Ammon's horn (tissue), 1 donor: ENCODE measurements around the gene PLEKHH2.
"Not testable (repeated sequence)": the region's sequence is repeated elsewhere in the genome, so short reads cannot be mapped to it uniquely, and the experiment has no call there.

Experiments
- DNase-seq: peaks from one replicate; pipeline ENCODE4 v3.0.0-alpha.2; 2016; ENCODE audit warnings: low spot score

Gene PLEKHH2

GRCh38 chr2:43636621-43637020, 439 bp upstream of the PLEKHH2 start:
- no peak for DNase-seq

DNA sequence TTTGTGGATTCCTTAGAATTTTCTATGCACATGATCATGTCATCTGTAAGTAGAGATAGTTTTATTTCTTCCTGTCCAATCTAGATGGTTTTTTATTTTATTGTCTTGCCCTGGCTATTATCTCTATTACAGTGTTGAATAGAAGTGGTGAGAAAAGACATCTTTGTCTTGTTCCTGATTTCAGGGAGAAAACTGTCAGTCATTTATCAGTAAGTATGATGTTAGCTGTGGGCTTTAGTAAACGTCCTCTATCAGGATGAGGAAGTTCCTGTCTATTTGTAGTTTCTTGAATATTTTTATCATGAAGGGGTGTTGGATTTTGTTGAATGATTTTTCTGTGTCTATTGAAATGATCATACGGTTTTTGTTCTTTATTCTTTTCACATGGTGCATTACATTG, 5.3 kb downstream of the PLEKHH2 start:
- no peak for DNase-seq

- no peak for DNase-seq
These were observed 6.6 kb downstream of the PLEKHH2 start for GRCh38 chr2:43643680-43644079.

GRCh38 chr2:43648994-43649701, 12.1 kb downstream of the PLEKHH2 start:
- DNase-seq, result no peak

- no peak for DNase-seq
These were observed 16.4 kb downstream of the PLEKHH2 start for GRCh38 chr2:43653506-43653905.

DNA sequence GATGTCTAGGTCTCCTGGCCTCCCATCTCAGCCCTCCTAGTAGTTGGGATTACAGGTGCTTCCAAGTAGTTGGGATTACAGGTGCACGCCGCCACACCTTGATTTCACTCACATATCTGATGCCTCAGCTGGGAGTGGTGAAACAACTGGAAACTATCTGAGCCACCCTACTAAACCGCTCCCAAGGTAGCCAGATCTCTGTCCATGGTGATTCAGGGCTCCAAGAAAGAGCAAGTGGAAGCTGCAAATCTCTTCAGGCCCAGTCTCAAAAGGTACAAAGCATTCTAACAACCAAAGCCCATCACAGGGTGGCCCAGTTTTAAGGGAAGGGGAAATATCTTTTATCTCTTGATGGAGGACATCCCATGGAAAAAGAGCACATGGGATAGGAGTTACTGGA, 20.2 kb downstream of the PLEKHH2 start:
- no peak for DNase-seq

- no peak for DNase-seq
These were observed 38.7 kb downstream of the PLEKHH2 start for GRCh38 chr2:43675646-43676321.

DNA sequence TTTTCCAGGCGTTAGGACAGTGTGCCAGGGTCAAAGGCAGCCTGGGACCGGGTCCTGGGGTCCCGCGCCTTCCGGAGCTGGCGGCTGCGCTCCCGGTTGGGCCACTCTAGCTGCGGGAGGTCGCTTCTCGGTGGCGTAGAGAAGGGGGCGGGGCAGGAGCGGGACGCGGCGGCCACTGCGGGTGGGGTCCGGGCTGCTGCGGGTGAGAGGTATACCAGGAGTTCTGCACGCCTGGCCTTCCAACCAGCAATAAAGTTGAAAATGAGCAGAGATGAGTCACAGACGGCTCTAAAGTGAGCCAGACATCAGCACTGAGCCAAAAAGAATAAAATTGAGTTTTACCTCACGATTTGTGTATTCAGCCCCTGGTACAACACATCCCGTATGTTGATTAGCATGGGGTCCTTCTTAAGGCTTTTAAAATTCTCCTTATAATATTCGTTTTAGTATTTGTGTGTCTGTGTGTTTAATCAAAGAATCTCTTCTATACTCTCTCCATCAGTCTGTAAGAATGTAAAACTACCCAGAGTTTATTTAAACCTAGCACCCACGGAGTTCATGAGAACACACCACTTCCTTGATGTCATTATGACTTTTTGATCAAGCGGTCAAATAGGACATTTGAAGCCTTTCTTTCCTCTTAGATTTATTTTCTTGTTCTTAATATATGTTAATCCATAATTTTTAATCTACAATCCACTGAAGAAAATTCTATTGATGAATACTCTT, 39.4 kb downstream of the PLEKHH2 start, which contains the start of gene C1GALT1C1L:
Gene C1GALT1C1L, minus strand, starts transcription at position 108 of the 729 bp plus-strand sequence. Its CDS starts 107 bp downstream, at position 1.
- peak; percentile 24 for DNase-seq

- not testable (repeated sequence) for DNase-seq
These were observed 40.7 kb downstream of the PLEKHH2 start for GRCh38 chr2:43677783-43678182.

DNA sequence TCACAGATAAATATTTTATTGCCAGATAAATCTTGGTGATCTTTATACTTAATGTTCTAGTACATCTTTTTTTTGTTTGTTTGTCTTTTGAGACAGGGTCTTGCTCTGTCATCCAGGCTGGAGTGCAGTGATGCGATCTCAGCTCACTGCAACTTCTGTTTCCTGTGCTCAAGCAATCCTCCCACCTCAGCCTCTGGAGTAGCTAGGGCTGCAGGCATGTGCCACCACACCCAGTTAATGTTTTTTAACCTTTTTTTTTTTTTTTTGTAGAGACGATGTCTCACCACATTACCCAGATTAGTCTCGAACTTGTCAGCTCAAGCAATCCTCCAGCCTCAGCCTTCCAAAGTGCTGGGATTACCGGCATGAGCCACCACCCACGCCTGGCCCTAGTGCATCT, 48.3 kb downstream of the PLEKHH2 start:
- no peak for DNase-seq

- no peak for DNase-seq
These were observed 52.9 kb downstream of the PLEKHH2 start for GRCh38 chr2:43689999-43690398.

- no peak for DNase-seq
These were observed 55.5 kb downstream of the PLEKHH2 start for GRCh38 chr2:43692428-43692994.

DNA sequence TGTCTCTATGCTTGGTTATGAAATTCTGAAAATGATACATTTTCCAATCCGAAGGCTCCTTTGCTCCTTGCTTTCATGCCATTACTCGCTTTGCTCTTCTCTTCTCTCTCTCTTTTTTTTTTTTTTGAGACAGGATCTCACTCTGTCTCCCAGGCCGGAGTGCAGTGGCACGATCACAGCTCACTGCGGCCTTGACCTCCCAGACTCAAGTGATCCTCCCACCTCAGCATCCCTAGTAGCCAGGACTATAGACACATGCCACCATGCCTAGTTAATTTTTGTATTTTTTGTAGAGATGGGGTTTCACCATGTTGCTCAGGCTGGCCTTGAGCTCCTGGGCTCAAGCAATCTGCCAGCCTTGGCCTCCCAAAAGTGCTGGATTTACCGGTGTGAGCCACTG, 61.1 kb downstream of the PLEKHH2 start:
- DNase-seq, result not testable (repeated sequence)

DNA sequence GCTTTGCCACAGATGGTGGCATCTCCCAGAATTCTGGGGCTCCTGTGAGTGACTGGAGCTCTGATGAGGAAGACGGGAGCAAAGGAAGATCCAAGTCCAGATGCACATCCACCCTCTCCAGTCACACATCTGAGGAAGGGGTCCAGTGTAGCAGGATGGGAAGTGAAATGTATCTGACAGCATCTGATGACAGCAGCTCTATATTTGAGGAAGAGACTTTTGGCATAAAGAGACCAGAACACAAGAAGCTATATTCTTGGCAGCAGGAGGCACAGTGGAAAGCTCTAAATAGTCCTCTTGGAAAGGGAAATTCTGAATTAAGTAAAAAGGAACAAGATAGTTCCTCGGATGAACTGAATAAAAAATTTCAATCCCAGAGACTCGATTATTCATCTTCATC, 62.7 kb downstream of the PLEKHH2 start:
- DNase-seq, result peak; percentile 4

DNA sequence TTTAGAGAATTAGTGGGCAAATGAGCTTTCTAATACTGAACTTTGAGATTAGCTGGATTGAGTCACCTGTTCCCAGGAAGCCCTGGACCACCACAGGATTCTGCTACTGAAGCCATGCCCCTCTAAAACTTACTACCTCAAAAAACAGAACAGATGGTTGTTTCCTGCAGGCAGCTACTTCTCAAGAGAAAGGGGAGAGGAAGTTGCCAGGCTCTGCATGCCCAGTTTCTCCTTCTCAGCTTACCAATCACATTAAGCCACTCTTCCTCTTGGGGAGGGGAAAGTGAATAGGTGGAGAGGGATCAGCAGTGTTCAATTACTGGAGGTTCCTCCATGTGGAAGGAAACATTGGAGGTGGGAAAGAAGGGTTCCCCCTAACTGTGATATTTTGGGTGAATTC, 64.1 kb downstream of the PLEKHH2 start:
- no peak for DNase-seq

DNA sequence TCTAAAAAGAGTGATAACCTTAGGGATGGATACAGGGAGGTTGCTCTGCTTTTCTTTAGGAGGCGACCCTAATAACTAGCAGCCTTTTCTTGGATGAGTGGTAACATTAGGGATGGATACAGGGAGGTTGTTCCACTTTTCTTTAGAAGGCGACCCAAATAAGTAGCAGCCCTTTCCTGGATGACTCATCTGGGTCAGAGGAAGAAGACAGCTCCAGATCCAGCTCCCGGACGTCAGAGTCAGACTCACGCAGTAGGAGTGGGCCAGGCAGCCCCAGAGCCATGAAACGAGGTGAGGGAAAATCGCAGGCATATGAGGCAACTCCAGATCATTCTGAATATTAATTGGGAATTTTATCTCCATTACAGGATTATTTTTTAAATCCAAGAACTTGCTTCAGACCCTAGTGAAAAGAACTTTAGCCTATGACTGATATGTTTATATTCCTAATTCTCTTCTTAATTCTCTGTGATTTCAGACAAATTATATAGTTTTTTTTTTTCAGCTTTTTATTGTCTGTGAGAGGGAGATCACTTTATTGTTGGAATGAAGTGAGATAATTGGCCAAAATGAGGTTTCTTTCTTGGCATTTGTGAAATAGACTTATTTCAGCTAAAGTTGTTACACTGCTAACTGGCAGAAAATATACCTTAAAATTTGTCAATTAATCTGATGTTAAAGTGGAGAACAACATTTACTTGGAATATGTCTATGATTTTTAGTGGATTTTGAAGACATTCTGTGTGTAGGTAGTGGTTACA, 70.4 kb downstream of the PLEKHH2 start:
- no peak for DNase-seq

- DNase-seq, result no peak
These were observed 71.1 kb downstream of the PLEKHH2 start for GRCh38 chr2:43708178-43708577.

GRCh38 chr2:43708891-43709290, 71.8 kb downstream of the PLEKHH2 start:
- DNase-seq, result no peak

DNA sequence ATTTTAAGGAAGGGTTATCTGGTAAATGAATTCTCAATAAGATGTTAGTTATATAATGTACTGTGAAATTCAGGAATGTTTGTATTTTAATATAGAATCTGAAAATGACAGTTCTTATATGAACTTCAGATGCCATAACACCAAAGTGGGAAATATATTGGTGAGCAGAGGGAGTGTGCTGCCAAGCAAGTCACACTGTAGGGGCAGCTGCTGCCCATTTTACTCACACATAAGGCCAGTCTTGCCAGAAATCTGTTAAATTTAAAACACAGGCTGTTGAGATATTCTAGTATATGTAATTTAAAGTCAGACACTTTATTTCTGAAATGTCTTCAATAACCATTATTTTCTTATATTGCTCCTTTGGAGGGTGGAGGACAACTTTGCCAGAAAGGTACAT, 73.8 kb downstream of the PLEKHH2 start:
- no peak for DNase-seq

- no peak for DNase-seq
These were observed 77.1 kb downstream of the PLEKHH2 start for GRCh38 chr2:43714164-43714563.

- DNase-seq, result no peak
These were observed 78.4 kb downstream of the PLEKHH2 start for GRCh38 chr2:43715300-43716098.
